COLO668 (cell line): ENCODE results near the gene MRC2.

Experiments used
- DNase-seq: peaks from one replicate; lab custom pipeline; 2025; ENCODE audit not compliant: unreplicated experiment; lab: John Stamatoyannopoulos, UW

Gene MRC2

DNA sequence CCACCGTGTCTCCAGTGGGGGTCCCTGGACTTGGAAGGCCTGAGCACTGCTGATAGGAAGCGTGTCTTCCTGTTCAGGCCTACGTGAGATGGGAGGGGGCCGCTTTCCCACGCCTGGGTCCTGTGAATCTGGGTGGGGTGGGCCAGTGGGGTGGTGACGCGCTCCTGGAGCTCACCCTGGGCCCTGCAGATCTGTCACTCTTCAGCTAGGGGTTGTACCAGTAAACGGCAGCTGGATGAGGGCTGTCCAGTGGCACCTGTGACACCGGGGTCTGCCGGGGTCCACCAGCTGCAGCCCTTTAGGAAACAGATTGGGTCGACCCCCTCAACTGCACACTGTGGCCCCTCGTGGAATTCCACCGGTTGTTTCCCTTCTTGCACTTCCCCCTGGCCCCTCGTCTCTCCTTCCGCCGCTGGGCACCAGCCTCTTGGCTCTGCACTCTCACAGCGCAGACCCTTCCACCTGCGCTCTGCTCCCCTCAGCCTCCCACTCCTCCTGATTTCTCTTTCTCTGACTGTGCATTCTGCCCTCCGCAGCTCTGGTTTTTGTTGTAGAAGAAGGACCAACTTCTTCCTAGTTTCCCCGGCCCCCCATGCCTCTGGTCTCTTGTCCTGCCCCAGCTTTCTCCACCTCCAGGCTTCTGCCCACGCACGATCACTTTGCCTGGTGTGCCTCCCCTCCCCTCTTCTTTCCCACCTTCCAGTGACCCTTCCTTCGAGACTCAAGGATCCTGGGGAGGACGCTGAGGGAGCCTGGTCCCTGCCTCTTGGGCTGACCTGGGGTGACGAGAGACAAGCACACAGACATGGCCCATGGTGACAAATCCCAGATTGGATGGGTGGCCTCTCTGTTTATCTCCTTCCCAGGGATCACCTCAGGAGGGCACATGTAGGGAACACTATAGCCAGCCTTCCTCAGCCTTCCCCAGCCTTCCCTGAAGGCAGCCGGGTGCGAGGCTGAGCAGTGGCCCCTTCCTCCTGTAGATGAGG, 4.8 kb downstream of the MRC2 start:
- no peak for DNase-seq

DNA sequence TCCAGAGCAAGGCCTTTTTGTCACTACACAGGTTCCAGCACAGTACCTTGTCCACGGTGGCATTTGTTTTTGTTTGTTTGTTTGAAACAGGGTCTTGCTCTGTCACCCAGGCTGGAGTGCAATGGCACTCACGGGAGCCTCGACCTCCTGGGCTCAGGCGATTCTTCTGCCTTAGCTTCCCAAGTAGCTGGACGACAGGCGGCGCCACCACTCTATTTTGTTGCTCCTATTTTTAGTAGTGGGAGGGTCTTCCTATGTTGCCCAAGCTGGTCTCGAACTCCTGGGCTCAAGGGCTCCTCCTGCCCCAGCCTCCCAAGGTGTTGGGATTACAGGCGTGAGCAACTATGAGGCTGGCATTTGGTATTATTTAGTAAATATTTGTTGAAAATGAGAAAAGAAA, 10.3 kb downstream of the MRC2 start:
- no peak for DNase-seq

- no peak for DNase-seq
Measured at GRCh38 chr17:62641153-62641552, 13.7 kb downstream of the MRC2 start.

- DNase-seq = no peak
Measured at GRCh38 chr17:62641951-62642350, 14.5 kb downstream of the MRC2 start.

- DNase-seq = no peak
Measured at GRCh38 chr17:62643496-62643895, 16.0 kb downstream of the MRC2 start.

GRCh38 chr17:62644487-62645173, 17.2 kb downstream of the MRC2 start:
- no peak for DNase-seq

DNA sequence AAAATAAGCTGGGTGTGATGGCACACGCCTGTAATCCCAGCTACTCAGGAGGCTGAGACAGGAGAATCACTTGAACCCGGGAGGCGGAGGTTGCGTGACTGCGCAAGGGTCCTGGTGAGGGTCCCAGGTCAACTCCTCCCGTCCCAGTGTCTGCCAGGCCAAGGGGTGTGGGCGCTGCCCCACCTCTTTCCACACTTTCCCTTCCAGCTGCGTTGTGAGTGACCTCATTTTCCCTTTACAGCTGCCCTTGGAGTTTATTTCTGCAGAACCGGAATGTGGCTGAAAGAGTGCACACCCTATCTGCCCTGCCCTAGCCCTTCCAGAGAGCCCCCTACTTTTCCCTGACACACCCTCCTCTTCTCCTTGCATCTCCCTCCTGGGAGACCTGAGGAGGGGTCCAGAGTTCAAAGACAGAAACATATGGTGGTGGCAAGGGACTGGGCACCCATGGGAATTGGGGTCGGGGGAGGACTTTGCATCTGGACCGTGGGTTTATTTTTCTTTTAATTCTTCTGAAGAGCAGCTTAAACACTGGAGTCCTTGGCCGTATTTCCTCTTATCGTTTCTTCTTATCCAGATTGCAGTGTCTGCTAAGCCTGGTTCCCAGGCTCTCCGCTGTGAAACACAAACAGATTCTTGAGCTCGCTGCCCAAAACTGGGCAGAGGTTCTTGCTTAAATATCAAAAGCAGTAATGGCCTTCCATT, 20.9 kb downstream of the MRC2 start:
- DNase-seq = no peak

GRCh38 chr17:62648956-62649294, 21.5 kb downstream of the MRC2 start:
- DNase-seq = no peak

GRCh38 chr17:62649570-62649969, 22.1 kb downstream of the MRC2 start:
- no peak for DNase-seq

DNA sequence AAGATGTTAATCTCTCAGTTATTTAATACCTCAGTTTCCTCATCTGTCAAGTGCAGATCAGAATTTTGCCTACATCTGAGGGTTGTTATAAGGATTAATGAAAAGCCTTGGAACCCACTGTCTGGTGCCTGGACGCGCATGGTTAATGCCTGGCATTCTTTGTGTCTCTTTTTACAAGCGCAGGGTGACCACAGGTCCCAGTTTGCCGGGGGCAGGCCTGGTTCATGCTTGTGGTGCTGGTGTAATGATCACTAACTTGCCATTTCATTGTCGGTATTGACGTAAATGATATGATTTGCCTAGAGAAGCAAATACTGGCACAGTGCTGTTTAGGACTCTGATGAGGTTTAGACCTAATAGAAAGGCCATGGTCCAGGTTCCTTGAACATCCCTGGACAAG, 23.1 kb downstream of the MRC2 start:
- DNase-seq = no peak

- peak; percentile 50 for DNase-seq
Measured at GRCh38 chr17:62652251-62653001, 25.0 kb downstream of the MRC2 start.

GRCh38 chr17:62653002-62653825, 25.7 kb downstream of the MRC2 start:
- peak; percentile 78 for DNase-seq

- no peak for DNase-seq
Measured at GRCh38 chr17:62653826-62654761, 26.6 kb downstream of the MRC2 start.

DNA sequence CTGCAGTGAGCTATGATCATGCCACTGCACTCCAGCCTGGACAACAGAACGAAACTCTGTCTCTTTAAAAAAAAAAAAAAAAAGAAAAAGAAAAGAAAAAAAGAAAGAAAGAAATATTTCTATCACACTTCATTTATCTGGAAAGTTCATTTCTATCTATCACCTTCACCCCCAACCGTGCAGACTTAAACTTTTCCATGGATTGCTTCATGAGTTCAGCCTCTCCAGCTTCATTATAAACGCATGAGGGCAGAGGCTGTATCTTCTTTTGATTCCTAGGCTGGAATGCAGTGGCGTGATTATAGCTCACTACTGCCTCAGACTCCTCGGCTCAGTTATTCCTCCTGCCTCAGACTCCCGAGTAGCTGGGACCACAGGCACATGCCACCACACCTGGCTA, 28.2 kb downstream of the MRC2 start:
- DNase-seq = no peak

GRCh38 chr17:62656446-62656845, 29.0 kb downstream of the MRC2 start:
- no peak for DNase-seq

GRCh38 chr17:62657145-62657665, 29.7 kb downstream of the MRC2 start:
- DNase-seq = no peak

GRCh38 chr17:62657690-62658089, 30.2 kb downstream of the MRC2 start:
- DNase-seq = no peak

DNA sequence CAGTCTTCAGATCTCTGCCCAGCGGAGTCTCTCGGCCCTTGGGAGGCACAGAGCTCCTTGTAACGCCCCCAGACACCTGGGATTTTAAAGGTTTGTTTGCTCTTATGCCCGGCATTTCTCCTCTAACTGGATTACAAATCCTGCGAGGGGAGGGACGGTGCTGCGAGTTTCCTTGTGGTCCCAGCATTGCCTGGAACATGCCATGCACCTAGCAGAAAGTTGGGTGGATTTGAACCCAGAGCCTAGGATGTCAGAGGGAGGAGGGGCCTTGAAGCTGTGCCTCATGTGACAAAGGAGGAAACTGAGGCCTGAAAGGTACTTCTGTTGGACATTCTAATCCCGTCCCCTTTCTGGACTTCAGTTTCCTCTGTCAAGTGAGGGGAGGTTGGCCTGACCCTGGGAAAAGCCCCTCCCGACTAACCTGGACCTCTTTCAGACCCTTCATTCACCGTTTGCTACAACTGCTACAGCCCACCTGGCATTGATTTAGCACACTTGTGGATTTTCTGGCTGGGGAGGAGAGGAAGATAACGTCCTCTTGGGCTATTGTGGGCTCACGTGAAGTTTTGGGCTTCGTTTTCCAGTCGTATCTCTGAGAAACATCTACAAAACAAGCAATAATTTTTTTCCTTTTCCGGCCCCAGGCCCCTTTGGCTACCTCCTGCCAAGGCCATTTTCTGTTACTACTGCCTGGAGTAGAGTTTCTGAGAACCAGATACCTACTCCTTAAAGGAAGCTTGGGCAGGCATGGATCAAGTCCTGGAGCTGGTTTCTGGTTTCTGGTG, 30.9 kb downstream of the MRC2 start:
- no peak for DNase-seq
